ENCODE results near the gene BCAS1.

The BCAS1 gene

GRCh38 chr20:54042021-54042420 lies 28.4 kb downstream of the BCAS1 start:
- FAIRE-seq (no peak), DNase-seq (ENCODE audit: insufficient read length, low spot score) (no peak)
- TF ChIP-seq, protein P1, sequence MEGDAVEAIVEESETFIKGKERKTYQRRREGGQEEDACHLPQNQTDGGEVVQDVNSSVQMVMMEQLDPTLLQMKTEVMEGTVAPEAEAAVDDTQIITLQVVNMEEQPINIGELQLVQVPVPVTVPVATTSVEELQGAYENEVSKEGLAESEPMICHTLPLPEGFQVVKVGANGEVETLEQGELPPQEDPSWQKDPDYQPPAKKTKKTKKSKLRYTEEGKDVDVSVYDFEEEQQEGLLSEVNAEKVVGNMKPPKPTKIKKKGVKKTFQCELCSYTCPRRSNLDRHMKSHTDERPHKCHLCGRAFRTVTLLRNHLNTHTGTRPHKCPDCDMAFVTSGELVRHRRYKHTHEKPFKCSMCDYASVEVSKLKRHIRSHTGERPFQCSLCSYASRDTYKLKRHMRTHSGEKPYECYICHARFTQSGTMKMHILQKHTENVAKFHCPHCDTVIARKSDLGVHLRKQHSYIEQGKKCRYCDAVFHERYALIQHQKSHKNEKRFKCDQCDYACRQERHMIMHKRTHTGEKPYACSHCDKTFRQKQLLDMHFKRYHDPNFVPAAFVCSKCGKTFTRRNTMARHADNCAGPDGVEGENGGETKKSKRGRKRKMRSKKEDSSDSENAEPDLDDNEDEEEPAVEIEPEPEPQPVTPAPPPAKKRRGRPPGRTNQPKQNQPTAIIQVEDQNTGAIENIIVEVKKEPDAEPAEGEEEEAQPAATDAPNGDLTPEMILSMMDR (IDR thresholded peaks at IDR 0.05; ENCODE audit: insufficient read depth, missing control alignments): no peak

- TF ChIP-seq, protein P1 (IDR thresholded peaks at IDR 0.05; ENCODE audit: insufficient read depth, missing control alignments): no peak
- DNase-seq (ENCODE audit: insufficient read length, low spot score) (no peak), FAIRE-seq (no peak)
Observed at GRCh38 chr20:54041336-54041735, 29.1 kb downstream of the BCAS1 start.

DNA sequence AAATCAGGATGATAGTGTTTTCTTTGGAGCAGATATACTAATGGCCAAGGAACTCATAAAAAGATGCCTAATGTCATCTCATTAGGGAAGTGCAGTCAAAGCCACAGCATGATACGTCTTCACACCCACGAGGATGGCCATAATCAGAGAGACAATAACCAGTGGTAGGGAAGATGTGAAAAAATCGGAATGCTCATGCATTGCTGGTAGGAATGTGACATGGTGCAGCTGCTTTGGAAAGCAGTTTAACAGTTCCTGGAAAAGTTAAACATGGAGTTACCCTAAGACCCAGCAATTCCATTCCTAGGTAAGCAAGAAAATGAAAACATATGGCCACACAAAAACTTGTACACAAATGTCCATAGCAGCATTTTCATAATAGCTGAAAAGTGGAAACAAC lies 29.9 kb downstream of the BCAS1 start:
- TF ChIP-seq, protein P1 (IDR thresholded peaks at IDR 0.05; ENCODE audit: insufficient read depth, missing control alignments): no peak
- no peak for FAIRE-seq
- DNase-seq (ENCODE audit: insufficient read length, low spot score): no peak

DNA sequence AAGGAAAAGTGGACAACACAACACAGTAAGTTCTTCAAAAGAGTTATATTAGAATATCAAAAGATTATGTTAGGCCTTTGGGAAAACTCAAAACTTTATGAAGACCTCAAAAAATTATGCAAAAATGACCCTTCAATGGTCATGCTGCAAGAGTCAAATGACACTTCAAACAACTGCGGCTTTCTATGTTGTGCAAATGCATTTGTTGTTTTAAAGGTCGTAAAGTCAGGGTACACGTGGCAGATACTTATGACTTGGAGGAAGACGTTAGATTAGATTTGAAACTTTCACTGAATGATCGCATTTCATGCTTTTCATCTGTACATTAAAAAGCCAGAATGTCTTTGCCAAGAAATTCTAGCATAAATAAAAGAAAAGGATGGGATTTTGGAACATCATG lies 31.4 kb downstream of the BCAS1 start:
- DNase-seq (ENCODE audit: insufficient read length, low spot score): no peak
- TF ChIP-seq, protein P1 (IDR thresholded peaks at IDR 0.05; ENCODE audit: insufficient read depth, missing control alignments): no peak
- FAIRE-seq: no peak

- DNase-seq (ENCODE audit: insufficient read length, low spot score) (no peak), FAIRE-seq (no peak)
- TF ChIP-seq, protein P1 (IDR thresholded peaks at IDR 0.05; ENCODE audit: insufficient read depth, missing control alignments): no peak
Observed at GRCh38 chr20:54037525-54037924, 32.9 kb downstream of the BCAS1 start.

DNA sequence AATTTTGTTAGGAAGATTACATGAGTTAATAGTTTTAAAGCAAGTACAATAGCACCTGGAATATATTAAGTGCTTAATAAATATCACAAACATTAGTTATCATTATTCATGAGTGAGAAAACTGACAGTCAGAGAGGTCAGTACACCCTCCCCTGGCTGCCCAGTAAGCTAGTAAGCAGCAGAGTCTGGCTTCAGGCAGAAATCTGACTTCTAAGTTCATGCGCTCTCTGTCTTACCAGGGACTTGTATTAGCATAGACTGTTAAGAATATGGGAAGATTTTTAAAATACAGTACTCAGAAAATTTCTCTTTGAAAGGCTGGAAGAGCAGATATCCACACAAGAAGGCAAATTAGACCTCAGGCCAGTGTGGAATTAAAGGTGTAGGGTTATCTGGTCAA lies 40.8 kb downstream of the BCAS1 start:
- DNase-seq (ENCODE audit: insufficient read length, low spot score) (no peak), FAIRE-seq (no peak)

DNA sequence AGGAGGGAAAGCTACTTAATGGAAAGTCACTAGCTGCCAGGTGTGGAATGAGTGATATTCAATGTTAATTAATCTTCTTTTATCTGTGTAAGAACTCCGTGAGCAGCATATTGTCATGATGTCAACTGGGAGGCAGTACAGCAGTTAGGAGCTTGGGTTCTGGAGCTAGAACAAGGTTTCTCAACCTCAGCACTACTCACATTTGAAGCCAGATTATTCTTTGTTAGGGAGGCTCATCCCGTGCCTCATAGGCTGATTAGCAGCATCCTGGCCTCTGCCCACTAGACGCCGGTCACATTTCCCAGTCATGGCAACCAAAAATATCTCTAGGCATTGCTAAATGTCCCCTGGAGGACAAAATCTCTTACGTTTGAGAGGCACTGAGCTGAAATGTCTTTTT lies 41.2 kb downstream of the BCAS1 start:
- DNase-seq (ENCODE audit: insufficient read length, low spot score) (no peak), FAIRE-seq (no peak)
- TF ChIP-seq, protein P1 (IDR thresholded peaks at IDR 0.05; ENCODE audit: insufficient read depth, missing control alignments): no peak

More for the DNA sequence above, 40.8 kb downstream of the BCAS1 start:
- TF ChIP-seq, protein P1 (IDR thresholded peaks at IDR 0.05; ENCODE audit: insufficient read depth, missing control alignments): no peak
